DMS53 (cell line): ENCODE measurements around the gene KCP.

ENCODE experiments used
- DNase-seq: peaks from one replicate; lab custom pipeline; 2025; lab: John Stamatoyannopoulos, UW

KCP gene

DNA sequence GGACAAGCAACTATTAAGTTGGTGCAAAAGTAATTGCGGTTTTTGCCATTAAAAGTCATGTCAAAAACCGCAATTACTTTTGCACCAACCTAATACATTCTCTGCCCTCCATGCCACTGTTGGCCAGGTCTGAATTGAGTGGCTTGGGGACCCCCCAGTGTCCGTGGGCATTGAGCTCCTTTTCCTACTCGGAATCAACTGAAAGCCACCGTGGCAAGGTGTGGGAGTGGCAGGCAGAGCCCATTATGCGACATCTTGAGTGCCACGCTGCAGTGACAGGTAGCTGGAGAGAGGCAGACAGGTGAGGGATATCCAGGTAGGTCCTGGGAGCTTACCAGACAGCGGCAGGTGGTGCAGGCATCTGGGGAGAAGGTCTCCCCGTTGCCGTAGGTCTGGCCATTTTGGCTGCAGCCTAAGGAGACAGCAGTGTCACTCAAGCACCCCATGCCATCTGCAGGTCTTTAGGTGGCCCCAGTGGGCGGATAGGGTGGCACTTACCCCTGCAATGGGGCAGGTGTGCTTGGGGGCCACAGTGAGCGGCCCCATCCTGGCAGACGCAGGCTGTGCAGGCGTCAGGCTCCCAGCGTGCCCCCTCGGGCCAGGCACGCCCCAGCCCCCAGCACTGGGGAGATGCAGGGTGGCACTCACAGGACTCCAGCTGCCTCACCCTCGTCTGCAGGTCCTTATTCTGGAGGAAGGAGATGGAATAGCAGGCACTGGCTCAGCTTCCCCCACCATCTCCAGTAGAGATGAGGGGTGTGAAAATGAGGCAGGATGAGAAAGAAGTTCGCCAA lies 3.5 kb downstream of the KCP start:
- peak; percentile 37 for DNase-seq

DNA sequence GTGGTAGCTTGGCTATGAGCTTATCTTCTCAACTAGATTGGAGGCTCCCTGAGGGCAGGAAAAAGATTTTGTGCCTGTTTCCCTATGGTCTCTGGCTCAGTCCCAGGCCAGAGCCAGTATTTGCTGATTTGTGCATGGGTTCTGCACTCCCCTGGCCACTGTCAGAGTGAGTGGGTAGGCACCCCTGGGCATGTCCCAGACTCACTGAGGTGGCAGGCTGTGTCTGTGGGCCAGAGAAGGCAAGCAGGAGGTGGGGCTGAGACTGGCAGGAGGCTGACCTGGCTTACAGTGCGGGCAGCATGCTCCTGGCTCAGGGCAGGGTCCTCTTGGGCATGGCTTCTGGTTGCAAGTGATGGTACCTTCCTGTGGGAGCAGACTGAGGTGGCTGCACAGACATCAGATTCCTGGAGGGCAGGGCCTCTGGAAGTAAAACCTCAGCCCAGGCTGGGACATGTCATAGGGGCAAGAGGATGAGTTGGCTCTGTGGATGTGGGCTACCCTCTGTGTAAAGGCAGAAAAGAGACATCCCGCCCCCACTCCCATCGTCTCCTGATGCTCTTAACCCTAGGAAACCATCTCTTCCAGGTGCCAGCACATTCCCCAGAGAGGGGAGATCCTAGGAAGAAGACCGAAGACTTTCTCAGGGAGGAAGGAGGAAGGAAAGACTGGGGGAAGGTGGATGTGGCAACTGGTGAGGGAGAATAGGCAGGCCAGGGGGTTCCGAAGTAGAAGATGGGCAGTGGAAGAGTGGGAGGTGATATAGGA lies 4.3 kb downstream of the KCP start:
- no peak for DNase-seq

DNA sequence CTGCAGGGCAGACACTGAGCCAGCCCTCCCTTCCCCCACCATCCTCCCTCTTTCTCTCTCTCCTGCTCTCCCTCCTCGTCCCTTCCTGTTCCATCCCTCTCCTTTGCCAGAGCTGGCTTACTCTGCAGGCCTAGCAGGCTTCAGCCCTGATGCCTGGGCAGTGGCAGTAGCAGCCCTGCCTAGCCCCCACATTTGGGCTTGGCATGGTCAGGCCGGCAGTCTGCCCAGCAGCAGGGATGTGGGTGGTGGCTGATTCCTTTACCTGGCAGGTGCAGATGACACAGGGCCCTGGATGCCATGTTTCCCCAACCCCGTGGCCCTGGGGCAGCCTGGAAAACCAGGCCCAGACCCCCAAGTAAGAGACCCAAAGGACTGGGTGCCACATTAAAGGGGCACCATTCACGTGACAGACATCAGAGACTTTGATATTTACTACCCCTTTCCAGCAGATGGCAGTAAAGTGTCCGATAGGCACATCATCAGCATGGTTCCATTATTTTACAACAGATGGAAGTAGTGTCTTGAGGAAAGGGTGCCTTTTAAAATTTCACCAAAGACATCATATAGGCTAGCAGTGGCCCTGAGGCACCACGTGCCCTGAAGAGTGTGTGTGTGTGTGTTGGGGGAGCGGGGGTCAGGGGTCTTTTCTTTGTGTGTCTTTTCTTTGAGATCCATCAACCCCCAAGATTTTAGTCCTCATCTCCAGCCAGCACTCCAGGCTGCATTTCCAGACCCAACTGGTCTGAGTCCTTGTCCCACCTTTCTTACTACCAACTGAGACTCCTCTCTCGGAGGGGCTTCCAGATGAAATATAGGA lies 5.9 kb downstream of the KCP start:
- DNase-seq: peak; percentile 83

DNA sequence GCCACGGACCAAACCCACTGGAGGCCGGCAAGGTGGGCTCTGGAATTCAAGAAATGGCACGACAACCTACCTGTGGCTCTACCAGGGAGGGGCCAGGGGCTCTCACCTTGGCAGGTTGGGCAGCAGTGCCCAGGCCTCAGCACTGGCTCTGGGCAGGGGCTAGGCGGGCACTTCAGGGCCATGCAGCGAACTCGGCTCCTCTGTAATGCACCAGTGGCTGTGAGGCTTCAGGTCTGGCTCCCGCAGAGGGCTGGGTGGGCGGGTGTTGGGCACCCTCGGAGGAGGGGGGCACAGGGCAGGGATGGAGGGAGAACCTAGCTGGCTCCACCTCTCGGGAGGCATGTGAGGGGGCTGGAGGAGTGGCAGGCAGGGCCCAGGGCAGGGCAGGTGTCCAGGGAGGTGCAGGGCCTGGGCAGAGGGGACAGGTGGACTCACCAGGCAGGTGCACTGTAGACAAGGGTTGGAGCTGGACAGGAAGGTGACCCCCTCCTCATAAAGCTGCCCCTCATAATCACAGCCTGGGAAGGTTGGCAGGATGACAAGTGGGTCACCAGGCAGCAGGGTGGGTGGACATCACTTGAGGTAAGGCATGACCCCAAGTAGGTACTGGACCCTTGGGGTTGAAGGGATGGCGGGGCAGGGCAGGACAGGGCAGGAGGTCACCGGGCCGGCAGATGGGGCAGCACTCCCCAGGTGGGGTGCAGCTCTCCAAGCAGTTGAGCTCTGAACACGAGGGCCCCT lies 6.7 kb downstream of the KCP start:
- DNase-seq: no peak

DNA sequence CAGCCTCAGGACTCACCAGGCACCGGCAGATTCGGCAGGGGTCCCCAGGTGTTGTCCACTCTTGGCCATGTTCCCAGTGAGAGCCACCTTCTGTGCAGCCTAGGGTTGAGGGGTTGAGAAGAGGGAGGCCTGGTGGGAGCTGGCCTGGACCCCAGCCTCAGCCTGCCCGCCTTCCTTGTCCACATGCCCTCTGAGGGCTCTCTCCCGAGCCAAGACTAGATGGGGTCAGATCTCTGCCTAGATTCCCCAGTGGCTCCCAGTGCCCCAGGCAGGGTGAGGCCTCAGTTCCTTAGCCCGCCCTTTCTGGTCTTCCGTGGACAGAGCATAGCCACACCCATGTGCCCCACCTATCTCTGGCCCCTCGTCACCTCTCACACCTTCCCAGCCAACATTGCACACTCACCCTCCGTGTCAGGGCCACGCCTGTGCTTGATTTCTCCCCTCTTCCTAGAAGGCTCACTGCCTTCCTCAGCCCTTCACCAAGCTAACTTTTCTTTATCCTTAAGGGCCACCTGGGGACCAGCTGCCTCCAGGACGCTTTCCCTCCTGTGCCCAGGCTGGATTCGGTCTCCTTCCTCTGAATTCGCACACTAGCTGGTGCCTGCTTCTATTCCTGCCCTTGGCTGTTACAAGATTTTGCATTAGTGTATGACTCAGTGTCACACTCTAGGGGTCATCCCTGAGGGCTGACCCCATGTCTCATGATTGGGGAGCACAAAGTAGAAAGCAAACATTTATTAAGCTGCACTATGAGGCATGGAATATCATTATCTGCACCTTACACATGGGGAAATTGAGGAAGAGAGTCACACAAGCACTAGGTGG lies 7.5 kb downstream of the KCP start:
- no peak for DNase-seq

DNA sequence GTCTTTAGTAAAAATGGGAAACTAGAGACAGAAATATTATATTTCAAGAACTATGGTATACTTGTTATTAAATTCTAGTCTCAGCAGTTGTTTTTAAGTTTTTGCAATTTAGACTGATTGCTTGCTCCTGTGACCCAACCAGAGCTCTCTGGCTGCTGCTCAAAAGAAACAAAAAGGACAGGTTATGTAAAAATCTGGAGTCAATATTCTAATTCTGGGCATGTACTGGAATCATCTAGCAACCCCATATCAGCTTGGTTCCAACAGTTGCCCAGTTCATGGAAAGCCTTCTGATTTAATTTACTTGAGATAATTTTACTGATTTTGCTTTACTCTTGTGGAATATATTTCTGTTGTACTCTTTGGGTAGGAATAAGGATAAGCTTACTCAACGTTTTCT lies 10.3 kb downstream of the KCP start:
- DNase-seq: no peak

DNA sequence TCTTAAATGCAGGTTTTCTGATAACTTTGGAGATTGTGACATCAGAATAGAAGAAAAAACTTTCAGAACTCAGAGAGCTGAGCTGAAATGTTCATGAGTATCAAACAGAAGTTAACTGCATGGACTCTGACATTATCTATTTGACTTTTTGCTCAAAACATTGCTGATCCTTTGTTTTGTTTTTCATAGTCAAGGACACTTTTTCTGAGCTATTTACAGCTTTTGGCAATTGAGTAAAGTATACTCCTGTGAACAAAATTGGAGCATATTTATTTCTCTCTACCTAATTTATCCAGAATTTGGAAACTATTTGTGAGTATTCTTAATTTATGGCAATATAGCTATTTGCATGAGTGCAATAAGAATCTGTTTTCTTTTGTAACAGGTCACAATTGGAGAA lies 11.1 kb downstream of the KCP start:
- no peak for DNase-seq

DNA sequence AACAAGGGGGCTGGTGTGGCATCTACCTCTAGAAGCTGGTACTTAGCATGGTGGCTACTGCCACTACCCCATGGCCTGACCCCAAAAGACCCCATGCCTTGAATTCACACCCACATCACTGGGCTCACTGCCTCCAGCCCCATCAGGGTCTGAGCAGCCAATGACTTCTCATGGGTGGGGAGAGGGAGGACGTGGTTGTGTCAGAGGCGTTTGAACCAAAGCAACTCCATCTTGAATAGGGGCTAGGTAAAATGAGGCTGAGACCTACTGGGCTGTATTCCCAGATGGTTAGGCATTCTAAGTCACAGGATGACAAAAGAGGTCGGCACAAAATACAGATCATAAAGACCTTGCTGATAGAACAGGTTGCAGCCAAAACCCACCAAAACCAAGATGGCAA lies 15.2 kb downstream of the KCP start:
- DNase-seq: no peak

DNA sequence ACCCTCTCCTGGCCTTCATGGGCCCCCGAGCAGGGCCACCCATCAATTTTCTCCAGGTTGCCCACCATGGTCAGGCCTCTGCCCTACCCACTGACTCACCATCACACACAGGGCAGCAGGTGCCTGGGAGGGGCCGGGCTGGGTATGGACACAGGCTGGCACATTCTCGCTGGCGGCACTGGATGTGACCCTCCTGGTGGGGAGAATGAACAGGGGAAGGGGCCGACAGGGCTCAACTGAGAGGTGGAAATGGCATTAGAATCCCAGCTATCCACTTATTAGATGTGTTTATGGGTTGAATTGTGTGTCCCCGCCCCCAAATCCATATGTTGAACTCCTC lies 16.4 kb downstream of the KCP start:
- no peak for DNase-seq

DNA sequence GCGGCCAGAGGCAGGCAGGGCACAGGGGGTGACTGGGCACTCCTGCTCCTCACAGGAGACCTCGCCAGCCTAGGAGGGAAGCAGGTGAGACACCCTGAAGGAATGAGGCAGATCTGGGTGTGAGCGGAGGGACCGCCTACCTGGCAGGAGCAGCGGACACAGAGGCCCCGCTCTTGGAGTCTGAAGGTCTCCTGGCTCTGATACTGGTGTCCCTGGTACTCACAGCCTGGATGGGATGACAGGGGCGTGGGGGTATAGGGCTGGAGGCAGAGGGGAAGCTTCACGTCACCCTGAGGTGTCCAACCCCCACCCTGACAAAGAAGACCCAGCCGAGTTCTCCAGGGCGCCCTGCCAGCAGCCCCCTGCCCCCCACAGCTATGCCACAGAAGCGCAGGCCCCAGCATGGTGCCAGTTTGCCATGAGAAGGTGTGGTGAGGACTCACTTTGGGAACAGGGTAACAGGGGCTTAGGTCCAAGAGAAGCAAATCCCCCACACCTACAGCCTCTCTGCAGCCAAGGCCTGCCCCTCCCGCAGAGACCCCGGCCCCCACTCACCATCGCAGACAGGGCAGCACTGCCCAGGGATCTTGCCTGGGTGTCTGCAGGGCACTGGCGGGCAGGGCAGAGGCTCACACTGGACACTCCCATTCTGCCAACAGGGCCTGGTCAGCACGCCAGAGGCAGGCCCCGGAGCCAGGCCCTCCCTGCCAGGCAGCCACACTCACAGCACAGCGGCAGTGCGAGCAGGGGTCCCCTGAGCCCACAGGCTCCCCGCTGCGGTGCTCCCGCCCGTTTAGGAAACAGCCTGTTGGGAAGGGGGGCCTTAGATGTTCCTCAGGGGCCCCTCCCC lies 17.0 kb downstream of the KCP start:
- no peak for DNase-seq

DNA sequence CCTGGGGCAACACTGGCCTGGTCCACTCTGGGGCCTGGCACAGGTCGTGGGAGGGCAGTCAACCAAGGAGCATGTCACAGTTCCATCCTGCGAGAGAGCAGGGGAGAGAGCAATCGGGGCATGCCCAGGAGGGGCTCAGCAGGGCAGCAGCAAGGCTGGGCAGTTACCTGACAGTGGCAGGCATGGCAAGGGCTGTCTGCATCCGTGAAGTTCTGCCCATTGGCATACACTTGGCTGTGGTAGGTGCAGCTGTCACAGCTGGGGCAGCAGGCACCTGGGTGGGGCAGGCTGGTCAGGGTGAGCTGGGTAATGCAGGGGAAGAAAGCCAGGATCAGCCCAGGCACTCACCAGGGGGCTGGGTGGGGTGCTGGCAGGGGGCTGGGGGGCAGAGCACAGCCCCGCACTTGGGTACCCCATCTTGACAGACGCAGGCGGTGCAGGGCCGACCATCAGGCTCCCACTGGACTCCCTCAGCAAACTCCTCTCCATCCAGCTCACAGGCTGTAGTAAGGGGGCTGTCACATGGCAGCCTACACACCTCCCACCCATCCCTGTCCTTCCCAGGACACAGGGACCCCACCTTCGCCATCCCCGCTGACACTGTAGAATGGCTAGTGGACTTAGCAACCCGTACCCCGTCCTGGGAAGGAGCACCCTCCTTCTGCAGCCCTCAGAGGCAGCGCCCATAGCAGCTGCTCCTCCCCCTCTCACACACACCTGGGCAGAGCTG lies 17.8 kb downstream of the KCP start:
- no peak for DNase-seq

DNA sequence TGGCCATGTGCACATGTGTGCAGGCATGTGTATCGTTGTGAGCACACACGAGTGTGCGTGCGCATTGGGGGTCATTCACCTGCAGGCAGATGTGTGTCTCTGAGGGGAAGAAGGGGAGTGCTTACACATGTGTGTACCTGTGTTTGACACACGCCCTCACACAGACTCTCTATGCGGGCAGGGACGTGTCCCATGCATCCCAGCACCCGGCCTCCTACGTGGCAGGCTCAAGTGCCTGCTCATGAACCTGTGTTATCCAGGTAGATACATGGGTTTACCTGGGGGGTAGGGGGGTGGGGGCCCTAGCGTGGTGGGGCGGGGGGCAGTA lies 18.6 kb downstream of the KCP start:
- no peak for DNase-seq

DNA sequence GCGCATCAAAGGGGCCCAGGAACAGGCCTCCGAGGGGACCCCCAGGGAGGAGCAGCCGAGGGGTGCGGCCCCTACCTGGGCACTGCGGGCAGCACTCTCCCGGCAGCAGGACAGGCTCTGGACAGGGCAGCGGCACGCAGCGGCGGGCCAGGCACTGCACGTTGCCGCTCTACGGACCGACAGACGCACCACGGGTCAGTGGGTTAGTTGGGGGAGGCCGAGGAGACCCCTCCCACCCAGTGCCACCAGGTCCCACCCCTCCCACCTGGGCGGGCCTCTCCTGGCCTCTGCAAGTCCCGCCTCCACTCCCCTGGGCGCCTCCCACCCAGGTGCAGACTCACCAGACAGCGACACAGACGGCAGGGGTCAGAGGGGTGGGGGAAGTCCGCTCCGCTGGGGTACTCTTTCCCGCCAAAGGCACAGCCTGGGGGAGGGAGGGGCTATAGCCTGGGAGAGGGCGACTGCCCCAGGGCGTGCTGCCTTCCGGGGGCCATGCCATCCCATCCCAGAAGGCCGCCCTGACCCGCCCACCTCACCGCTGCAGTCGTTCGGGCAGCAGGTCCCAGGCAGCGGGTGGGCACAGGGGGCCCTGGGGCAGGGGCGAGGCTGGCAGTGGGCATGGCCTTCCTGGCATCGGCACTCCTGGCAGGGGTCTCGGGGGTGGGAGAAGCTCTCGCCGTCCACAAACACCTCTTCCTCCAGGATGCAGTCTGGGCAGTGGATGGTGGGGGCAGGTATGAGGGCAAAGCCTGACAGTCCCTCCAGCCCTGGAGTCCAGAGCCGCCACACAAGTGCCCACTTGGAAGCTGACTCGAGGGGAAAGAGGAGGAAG lies 19.2 kb downstream of the KCP start:
- DNase-seq: peak; percentile 64

DNA sequence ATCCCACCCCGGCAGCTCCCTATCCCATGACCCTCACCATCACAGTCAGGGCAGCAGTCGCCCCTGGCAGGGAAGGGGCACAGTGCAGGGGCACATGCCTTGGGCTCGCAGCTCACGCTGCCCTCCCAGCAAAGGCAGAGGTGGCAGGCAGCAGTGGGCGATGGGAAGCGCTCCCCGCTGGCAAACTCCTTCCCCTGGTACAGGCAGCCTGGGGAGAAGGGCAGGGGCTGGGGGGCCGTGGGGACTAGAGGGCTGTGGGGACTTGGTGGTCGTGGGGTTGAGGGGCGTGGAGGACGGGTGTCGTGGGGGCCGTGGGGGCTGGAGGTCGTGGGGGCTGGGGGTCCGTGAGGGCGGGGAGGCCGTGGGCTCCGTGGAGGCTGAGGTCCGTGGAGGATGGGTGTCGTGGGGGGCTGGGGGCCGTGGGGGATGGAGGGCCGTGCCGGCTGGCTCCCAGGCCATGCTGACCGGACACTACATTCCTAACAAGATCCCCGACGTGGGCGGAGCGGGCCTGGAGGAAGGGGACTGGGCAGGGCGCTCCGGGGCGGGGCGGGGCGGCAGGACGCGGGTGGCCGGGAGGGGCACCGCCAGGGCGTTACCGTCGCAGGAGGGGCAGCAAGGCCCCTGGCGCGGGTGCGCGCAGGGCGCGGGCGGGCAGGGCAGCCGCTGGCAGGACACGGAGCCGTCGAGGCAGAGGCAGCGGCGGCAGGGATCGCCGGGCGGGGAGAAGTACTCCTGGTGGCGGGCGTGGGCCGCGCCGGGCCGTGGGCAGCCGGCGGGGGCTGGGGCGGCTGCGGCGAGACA lies 20.0 kb downstream of the KCP start:
- DNase-seq: peak; percentile 67

DNA sequence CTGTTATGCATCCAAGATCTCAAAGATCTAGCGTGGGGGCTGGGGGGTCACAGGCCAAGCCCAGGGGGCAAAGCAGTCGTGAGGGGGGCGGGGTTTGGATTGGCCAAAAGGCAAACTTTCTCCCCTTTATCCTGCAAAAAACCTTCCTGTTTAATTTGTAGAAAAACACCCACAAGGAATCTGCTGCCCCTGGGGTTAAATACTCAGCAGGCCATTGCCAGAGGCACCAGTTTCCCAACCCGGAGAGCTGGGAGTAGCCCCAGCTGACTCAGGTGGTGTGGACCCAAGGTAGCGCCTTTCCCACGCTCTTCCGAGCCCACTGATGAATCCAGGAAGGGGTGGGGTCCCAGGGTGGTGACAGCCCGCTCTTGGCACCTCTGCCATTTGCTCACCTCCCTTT lies 21.4 kb downstream of the KCP start:
- DNase-seq: peak; percentile 35

DNA sequence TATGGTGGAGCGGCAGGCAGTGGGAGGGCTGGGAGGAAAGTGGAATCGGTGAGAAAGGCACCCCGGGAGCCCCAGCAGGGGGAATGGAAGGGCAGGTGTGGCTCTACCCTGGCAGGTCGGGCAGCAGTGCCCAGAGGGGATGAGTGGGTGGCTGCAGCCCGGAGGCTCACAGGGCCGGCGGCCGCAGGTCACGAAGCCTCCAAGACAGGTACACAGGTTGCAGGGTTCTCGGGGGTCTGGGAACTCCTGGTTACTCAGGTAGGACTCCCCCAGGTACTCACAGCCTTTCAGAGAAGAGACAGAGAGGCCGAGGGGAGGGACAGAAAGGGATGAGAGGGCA lies 21.8 kb downstream of the KCP start:
- DNase-seq: no peak

DNA sequence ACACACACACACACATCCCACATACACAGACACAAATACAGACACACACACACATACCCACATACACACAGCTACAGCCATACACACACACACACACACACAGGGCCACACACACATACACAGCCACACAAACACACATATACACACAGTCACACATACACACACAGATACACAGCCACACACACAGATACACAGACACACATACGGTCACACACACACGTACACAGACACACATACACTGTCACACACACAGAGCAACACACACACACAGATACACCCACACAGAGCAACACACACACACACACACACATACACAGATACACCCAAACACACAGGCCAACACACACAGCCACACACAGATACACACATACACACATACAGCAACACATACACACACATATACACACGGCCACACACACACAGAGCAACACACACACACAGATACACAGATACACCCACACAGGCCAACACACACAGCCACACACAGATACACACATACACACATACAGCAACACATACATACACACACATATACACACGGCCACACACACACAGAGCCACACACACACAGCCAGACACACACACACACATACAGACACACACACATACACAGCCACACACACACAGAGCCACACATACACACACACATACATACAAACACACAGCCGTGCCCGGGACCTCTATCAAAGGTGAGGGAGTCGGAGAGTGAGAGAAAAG lies 22.3 kb downstream of the KCP start:
- DNase-seq: no peak
